Neural progenitor cell (in vitro differentiated cells): ENCODE data around the gene ALDH3B1.

Experiments
- CTCF ChIP-seq: fragments of 200-600 bp; sonication (generic); IDR thresholded peaks from 2 replicates; pipeline ENCODE4 v1.5.1; 2017; ENCODE audit warnings: antibody characterized with exemption, mild to moderate bottlenecking
- EZH2 ChIP-seq: fragments of 200-600 bp; sonication (generic); IDR thresholded peaks from 2 replicates; pipeline ENCODE4 v1.6.1; 2017; ENCODE audit warnings: antibody characterized with exemption, mild to moderate bottlenecking, moderate library complexity

GRCh38 chr11:68020575-68020974 lies 10.4 kb downstream of the ALDH3B1 start:
- peak; percentile 57 for TF ChIP-seq CTCF
- no peak for TF ChIP-seq EZH2
